HG03432 (cell line): ENCODE results near the gene ETHE1.
A peak's percentile ranks its signal among the peaks of the same experiment; 100 is the strongest.

Source experiments
- ATAC-seq: cut with Tn5 transposase; IDR thresholded peaks from one replicate; pipeline ENCODE4 v1.9.1; 2021; ENCODE audit warnings: mild to moderate bottlenecking, moderate library complexity; ENCODE audit not compliant: unreplicated experiment

The ETHE1 gene

DNA sequence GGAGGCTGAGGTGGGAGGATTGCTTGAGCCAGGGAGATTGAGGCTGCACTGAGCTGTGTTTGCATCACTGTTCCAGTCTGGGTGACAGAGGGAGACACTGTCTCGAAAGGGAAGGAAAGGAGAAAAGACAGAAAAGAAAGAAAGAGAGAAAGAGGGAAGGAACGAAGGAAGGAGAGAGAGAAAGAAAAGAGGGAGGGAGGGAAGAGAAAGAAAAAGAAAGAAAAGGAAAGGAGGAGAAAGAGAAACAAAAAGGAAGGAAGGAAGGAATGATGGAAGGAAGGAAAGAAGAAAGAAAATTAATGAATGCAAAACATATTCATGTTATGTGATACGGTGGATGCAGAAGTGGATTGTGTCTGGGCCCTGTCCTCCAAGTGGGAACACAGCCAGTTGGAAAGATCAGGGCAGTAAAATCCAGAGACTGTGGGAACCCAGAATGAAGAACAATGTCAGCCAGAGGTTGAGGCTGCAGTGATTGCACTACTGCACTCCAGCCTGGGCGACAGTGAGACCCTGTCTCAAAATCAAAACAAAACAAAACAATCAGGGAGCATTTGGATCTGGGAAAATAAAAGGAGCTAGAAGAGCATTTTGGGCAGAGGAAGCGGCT, 28.7 kb downstream of the ETHE1 start:
- ATAC-seq = no peak

DNA sequence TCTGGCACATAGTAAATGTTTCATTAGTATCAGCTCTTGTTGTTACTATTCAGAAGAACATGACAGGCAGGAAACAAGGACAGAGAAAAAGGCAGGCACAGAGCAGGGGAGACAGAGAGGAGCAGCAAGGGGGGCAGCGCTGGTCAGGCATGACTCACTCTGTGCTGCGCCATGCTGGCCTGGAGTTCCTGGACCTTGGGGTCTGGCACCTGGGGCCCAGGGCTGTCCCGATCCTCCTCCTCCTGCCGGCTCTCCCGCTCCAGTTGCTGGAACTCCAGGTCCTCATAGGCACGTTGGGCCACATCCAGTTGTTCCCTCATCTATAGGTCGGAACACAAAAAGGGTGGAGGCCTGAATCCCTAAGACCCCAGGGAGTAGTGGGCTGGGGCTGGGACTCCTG, 30.0 kb downstream of the ETHE1 start:
- ATAC-seq = no peak

DNA sequence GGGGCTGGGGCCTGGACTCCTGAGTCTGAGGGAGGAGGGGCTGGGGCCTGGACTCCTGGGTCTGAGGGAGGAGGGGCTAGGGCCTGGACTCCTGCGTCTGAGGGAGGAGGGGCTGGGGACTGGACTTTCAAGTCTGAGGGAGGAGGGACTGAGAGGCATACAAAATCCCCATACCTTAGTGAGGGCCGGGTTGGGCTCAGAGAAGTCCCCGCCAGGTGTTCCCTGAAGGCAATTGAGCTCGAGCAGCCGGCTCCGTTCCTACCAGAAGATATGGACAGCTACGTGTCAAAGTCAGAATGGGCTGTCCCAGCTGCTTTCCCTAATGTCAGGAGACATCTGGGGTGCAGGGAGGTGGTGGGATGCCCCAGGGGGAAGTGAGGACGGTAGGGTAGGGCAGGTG, 31.9 kb downstream of the ETHE1 start:
- ATAC-seq = no peak

DNA sequence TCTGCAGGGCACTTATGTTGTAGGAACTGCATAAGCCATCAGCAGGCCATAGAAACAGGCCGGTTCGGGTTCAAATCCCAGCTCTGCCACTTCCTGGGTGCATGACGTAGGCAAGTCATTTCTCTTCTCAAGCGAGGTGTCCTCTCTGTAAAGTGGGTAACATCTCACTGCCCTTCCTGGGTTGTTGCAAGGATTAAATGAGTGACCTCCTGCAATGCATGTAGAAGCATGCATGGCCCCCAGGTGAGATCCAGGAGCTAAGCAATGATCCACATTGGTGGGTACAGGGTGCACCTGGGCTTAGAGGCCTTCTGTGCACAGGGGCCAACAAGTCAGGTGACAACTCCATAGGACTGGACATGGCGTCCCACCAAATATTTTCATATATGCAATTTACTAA, 36.2 kb downstream of the ETHE1 start:
- no peak for ATAC-seq

DNA sequence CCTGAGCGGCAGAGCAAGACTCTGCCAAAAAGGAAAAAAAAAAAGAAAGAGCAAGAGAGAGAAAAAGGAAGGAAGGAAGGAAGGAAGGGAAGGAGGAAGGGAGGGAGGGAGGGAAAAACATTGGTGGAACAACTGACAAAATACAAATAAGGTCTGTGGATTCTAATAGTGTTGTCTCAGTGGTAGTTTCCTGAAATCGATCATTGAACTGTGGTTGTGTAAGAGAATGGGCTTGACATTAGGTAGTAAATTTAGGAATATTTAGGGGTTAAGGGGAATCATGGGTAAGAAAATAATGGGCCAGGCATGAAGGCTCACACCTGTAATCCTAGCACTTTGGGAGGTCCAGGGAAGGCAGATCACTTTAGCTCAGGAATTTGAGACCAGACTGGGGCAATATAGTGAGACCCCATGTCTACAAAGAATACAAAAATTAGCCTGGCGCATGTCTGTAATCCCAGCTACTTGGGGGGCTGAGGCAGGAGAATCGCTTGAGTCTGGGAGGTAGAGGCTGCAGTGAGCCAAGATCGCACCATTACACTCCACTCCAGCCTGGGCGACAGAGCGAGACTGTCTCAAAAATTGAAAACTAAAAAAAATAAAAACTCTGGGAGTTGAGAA, 36.9 kb downstream of the ETHE1 start:
- ATAC-seq = no peak

DNA sequence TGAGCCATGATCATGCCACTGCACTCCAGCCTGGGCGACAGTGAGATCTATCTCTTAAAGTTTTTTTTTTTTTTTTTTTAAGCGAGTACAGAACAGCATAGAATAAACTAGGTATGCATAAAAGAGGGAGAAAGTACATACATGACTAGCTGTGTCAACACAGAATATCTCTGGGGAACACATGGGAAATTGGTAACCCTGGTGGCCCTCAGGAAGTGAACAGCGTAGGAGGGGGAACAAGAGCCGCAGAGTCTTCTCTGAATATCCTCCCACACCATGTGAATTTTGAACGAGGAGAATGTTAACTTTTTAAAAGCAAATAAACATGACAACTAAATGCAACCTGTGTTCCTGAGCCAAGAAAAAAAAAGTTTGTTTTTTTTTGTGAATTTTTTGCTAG, 37.7 kb downstream of the ETHE1 start:
- no peak for ATAC-seq

DNA sequence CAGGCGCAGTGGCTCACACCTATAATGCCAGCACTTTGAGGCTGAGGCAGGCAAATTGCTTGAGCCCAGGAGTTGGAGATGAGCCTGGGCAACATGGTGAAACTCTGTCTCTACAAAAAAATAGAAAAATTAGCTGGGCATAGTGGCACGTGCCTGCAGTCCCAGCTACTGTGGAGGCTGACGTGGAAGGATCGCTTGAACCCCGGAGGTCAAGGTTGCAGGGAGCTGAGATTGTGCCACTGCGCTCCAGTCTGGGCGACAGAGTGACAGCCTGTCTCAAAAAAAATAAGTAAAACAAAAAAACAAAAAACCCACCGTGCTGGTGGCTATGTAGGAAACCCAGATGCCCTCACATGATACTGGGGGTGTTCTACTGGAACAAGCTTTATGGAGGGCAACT, 38.8 kb downstream of the ETHE1 start:
- no peak for ATAC-seq

DNA sequence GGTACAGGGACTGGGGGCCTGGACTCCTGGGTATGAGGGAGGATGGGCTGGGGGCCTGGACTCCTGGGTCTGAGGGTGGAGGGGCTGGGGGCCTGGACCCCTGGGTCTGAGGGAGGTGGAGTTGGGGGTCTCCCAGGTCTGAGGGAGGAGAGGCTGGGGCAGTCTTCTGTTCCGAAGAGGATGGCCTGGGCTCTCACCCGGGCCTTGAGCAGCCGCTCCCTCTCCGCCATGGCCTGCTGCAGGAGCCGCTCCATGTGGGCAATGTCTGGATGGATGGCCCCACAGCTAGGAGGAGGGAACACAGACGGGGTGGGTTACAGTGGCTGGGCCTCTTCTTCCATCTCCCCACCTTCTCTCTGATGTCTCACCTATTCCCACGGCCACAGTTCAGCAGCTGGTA, 40.6 kb downstream of the ETHE1 start:
- ATAC-seq = no peak

DNA sequence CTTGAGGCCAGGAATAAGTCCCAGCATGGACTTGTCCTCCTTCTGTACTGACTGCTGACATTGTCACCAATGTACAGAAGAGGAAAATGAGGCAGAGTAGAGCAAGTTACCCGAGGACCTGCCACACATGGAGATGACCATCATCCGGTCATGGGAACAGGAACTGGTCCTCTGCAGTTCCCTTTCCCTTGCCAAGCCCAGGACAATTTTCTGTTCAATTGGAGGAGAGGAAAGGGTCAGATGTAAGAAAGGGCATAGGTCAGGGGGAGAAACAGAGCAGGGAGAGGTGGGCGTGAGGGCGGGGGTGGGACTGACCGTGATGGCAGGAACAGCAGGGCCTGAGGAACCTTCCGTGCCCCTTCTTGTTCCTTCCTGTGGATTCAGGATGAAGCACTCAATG, 41.0 kb downstream of the ETHE1 start:
- no peak for ATAC-seq

DNA sequence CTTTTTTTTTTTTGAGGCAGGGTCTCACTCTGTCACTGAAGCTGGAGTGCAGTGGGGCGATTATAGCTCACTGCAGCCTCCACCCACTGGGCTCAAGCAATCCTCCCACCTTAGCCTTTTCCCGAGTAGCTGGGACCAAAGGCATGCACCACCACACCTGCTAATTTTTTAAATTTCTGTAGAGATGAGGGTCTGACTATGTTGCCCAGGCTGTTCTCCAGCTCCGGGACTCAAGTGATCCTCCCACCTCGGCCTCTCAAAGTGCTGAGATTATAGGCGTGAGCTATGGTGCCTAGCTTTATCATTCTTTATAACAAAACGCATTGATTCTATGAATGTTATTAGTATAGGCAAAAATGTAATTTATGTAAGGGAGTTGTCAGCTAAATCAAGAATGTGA, 43.7 kb downstream of the ETHE1 start:
- no peak for ATAC-seq

DNA sequence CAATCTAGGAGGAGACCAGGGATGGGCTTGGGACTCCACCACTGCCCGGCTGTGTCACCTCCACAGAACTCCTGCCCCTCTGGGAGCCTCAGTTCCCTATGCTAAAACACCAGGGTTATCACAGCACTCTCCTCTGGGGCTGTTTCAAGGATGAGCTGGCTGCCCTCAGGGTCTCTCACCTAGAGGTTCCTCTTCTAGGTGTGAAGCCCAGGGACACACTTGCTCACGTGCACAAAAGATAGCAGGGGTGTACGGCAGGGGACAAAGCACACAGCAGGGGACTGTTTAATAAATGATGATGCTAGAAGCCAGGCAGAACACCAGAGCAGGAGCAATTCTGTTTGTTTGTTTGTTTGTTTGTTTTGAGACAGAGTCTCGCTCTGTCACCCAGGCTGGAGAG, 44.8 kb downstream of the ETHE1 start:
- ATAC-seq = no peak

DNA sequence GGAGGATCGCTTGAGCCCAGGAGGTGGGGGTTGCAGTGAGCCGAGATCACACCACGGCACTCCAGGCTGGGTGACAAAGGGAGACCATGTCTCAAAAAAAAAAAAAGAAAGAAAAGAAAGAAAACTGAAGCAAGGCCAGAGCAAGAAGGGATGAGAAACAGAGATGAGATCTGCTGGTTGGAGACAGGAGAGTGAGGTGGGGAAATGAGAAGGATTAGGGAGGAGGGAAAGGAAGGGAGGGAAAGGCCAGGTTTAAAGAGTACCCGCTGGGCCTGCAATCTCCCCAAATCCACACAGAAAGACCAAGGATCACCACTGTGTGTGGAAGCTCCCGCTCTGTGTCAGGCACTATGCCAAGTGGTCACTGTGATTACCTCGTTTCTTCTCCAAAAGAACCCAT, 45.3 kb downstream of the ETHE1 start:
- no peak for ATAC-seq

DNA sequence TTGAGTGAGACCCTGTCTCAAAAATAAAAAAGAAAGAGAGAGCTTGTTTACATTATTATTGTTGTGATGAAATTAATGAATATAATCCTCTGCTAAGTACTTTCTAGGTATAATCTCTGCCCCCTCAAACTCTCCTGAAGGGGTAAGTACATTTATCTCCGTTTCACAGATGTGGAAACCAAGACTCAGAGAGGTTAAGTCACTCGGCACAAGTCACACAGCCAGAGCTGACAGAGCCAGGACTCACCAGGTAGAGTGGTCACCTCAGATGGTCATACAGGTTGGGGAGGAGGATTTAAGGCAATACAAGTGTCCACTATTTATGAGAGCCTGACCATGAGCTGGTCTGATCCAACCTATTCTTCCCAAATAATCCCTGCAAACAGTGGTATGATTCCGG, 46.4 kb downstream of the ETHE1 start:
- no peak for ATAC-seq

DNA sequence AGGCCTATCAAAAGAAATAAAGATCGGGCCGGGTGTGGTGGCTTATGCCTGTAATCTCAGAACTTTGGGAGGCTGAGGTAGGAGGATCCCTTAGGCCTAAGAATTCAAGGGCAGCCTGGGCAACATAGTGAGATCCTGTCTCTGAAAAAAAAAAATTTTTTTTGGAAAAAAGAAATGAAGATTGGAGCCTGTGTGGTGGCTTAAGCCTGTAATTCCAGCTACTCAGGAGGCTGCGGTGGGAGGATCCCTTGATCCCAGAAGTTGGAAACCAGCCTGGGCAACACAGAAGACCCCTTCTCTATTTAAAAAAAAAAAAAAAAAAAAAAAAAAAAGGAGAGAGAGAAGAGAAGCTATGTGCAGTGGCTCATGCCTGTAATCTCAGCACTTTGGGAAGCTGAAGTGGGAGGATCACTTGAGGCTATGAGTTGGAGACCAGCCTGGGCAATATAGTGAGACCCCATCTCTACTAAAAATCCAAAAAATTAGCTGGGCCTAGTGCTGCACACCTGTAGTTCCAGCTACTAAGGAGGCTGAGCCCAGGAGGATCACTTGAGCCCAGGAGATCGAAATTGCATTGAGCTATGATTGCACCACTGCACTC, 46.9 kb downstream of the ETHE1 start:
- ATAC-seq = no peak

DNA sequence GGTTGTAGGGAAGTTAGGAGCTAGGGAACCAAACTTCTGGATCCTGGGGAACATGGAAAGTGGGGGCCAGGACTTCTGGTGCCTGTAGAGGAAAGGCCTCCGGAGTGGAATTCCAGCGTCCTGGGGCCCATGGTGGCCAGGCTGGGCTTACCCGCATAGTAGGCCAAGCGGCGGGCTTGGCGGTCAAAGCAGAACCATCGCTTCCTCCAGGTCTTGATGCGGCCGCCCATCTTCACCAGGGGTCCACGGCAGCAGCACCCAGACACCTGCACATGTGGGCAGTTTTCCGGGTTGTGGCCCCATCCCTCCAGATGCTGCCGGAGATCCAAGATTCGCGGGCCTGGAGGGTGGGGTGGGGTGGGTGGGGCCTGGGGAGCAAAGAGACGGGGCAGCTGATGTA, 47.8 kb downstream of the ETHE1 start:
- ATAC-seq = no peak

DNA sequence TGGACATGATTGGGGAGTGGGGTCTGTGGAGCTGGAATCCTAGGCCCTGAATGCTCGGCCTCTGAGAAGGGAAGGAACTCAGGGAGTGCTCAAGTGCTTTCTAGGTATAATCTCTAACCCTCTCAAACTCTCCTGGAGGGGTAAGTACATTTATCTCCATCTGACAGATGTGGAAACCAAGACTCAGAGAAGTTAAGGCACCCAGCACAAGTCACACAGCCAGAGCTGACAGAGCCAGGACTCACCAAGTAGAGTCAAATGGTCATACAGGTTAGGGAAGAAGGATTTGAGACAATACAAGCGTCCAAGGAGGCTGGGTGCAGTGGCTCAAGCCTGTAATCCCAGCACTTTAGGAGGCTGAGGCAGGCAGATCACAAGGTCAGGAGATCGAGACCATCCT, 48.7 kb downstream of the ETHE1 start:
- no peak for ATAC-seq

DNA sequence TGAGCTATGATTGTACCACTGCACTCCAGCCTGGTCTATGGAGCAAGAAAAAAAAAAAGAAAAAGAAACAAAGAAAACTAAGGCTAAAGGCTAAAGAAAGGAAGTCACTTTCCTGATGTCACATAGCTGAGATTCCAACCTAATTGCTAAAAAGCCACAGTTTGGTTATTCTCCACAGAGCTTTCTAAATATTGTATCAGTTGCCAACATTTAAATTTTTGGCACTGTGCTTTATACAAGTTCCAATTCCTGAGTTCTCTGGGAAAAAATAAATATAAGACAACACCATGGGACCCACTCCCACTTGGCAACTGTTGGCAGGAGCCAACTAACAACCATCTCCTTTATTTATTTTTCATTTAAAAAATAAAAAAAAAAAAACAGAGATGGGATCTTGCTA, 50.4 kb downstream of the ETHE1 start:
- ATAC-seq = no peak

DNA sequence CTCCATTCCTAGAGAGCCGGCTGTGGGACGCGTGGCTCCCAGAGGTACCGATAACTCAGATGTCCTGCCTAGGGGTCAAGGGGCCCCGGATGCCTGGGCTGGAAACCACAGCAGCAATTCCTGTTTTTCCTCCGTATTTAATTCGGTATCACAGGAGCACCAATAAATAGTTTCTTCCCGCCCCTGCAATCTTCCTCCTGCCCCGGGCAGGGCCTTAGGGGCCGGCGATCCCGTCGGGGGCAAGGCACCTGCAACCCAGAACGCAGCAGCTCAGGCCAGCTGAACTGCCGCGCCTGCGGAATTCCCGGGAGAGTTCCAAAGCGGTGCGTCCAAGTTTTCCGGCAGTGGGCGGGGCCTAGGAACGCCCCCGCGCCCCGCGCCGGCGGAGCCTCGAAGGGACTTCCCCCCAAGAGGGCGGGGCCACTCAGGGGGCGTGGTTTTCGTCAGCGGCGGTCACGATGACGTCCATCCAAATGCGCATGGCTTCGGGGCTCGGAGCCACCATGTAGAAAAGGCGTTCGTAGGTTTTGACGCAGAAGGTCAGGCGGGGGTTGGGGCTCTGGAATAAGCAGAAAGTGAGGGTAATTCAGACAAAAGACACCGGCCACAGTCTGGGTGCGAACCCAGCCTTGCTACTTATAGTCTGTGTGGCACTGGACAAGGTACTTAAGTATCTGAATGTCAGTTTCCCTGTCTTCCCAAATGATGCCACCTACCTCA, 51.9 kb downstream of the ETHE1 start:
- peak; percentile 74 for ATAC-seq

DNA sequence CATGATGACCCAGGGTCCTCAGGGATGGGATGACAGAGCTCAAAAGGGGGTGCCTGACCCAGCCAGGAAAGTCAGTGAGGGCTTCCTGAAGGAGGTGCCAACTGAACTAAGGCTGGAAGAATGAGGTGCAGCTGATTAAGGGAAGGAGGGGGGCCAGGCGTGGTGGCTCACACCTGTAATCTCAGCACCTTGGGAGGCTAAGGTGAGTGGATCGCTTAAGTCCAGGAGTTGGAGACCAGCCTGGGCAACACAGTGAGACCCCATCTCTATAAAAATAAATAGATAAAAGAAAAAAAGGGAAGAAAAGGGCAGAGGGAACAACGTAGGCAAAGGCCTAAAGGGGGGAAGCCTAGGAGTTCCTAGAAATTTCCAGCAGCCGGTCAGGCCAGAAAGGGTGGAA, 52.5 kb downstream of the ETHE1 start:
- no peak for ATAC-seq

DNA sequence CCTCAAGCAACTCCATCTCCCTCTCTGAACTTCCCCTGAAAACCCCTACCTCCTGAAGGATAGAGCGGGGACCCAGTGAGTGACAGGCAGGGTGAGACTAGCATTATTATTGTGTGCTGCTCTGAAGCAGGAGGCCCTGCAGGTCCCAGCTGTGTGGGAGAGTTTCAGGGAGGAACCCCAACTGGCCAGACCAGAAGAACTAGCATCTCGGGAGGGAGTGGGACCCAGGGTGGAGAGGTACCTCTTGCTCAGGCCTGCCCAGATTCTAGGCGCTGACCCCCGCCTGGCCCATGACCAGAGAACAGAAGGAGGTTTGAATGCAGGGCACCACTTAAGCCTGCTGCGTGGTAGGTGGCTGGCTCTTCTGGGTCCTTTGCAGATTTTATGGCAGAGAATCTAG, 55.9 kb downstream of the ETHE1 start:
- ATAC-seq = no peak

DNA sequence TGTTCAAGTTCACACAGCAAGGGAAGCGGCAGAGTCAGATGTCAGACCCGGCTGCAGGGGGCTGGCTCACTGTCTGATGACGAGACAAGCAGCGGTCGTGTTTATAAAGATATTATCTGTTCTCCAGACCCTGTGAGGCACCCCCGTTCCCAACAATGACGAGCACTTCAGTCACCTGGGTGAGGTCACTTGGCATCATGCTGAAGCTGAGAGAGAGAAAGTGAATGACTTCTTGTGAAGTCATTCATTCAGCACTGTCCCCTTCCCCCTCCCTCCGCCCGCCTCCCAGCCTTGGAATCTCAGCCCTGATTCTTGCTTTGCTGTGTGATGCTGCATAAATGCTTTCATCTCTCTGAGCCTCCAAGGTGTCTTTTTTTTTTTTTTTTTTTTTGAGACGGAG, 56.7 kb downstream of the ETHE1 start:
- ATAC-seq = no peak

DNA sequence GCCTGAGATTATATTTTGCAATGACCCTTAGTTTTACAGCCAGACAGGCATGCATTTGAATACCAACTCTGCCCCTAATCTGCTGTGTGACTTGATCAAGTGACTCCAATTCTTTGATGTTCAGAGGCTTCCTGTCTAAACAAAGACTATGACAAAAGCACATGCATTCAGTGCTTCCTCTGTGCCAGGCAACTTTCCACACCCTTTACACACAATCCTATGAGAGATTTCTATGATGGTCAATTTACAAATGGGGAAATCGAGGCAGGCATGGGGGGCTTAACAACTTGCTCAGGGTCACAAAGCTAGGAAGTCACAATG, 57.9 kb downstream of the ETHE1 start:
- ATAC-seq = no peak
